SK-N-SH (cell line): ENCODE results near the gene UBE3C. TPM values are rescaled to one million over a fixed set of nuclear protein-coding genes. Genes with fewer than 3 reads are reported as not detected.

ENCODE experiments used
- CTCF ChIA-PET: fragments of 300-600, 350-600 bp; formaldehyde crosslinking; extraction: SDS; loops from one replicate; lab custom pipeline; 2021; lab: Yijun Ruan, JAX
- POLR2A ChIA-PET: fragments of 350-600 bp; sonication (Branson Sonifier 250); formaldehyde crosslinking; extraction: SDS; loops from one replicate; lab custom pipeline; 2020; ENCODE audit warnings: antibody characterized with exemption, inconsistent platforms; lab: Yijun Ruan, JAX
- DNase-seq: peaks from one replicate; pipeline ENCODE4 v3.0.0; 2012
- H2AFZ ChIP-seq: fragments of 200-600 bp; sonication (generic); 2 replicates; pipeline ENCODE4 v1.8.1; 2016; ENCODE audit warnings: antibody characterized with exemption, mild to moderate bottlenecking, low read depth
- H3F3A ChIP-seq: fragments of 200-600 bp; sonication (generic); replicated peaks from 2 replicates; pipeline ENCODE3; 2016; ENCODE audit warnings: antibody characterized with exemption, mild to moderate bottlenecking; ENCODE audit not compliant: insufficient read depth
- H3K27ac ChIP-seq, 2 experiments: fragments of 200-500 bp in 1 of 2; fragments of 200-600 bp in 1 of 2; sonication (Bioruptor generic) in 1 of 2; sonication (generic), shearing (Covaris generic) in 1 of 2; 2 replicates each; pipeline versions ENCODE4 v1.5.1 to v1.6.1; 2014 to 2016; ENCODE audit warnings: low read depth in 2 of 2, inconsistent platforms in 1 of 2, low read length in 1 of 2, mild to moderate bottlenecking in 1 of 2, mixed read lengths in 1 of 2
- H3K27me3 ChIP-seq: fragments of 200-600 bp; sonication (generic), shearing (Covaris generic); 2 replicates; pipeline ENCODE4 v1.6.1; 2016; ENCODE audit warnings: mixed run types; ENCODE audit not compliant: insufficient read depth
- H3K36me3 ChIP-seq, 2 experiments: fragments of 200-500 bp in 1 of 2; fragments of 200-600 bp in 1 of 2; sonication (Bioruptor generic) in 1 of 2; sonication (generic) in 1 of 2; replicated peaks in 1 of 2; 2 replicates each; pipeline versions ENCODE3 to v1.5.1; 2014 to 2016; ENCODE audit warnings: low read length in 1 of 2, mild to moderate bottlenecking in 1 of 2; ENCODE audit not compliant: insufficient read depth in 2 of 2, control insufficient read depth in 1 of 2
- H3K4me1 ChIP-seq, 2 experiments: fragments of 200-500 bp in 1 of 2; fragments of 200-600 bp in 1 of 2; sonication (Bioruptor generic) in 1 of 2; sonication (generic), shearing (Covaris generic) in 1 of 2; 2 replicates each; pipeline versions ENCODE4 v1.5.1 to v1.6.1; 2014 to 2016; ENCODE audit warnings: low read depth in 1 of 2, low read length in 1 of 2, mixed run types in 1 of 2; ENCODE audit not compliant: insufficient read depth in 2 of 2, control insufficient read depth in 1 of 2
- H3K4me2 ChIP-seq: fragments of 200-600 bp; sonication (generic), shearing (Covaris generic); 2 replicates; pipeline ENCODE4 v1.6.1; 2017; ENCODE audit warnings: mixed run types
- H3K4me3 ChIP-seq, 2 experiments: fragments of 200-500 bp in 1 of 2; fragments of 200-600 bp in 1 of 2; sonication (Bioruptor generic) in 1 of 2; sonication (generic), shearing (Covaris generic) in 1 of 2; 2 replicates each; pipeline versions ENCODE4 v1.5.1 to v1.8.1; 2014 to 2016; ENCODE audit warnings: low read depth in 2 of 2, inconsistent platforms in 1 of 2, low read length in 1 of 2, mild to moderate bottlenecking in 1 of 2, mixed read lengths in 1 of 2, moderate library complexity in 1 of 2
- H3K79me2 ChIP-seq: fragments of 200-600 bp; sonication (generic); 2 replicates; pipeline ENCODE4 v1.8.1; 2017; ENCODE audit warnings: mild to moderate bottlenecking; ENCODE audit not compliant: insufficient read depth
- H3K9ac ChIP-seq: fragments of 200-600 bp; sonication (generic); 2 replicates; pipeline ENCODE4 v1.6.1; 2017; ENCODE audit warnings: mixed run types
- H3K9me2 ChIP-seq: fragments of 200-600 bp; sonication (generic); 2 replicates; pipeline ENCODE4 v1.6.1; 2017; ENCODE audit warnings: mixed run types
- H3K9me3 ChIP-seq: fragments of 200-600 bp; sonication (generic); 2 replicates; pipeline ENCODE4 v1.6.1; 2017; ENCODE audit warnings: mixed run types, mild to moderate bottlenecking, moderate library complexity
- H4K20me1 ChIP-seq: fragments of 200-600 bp; sonication (generic); 2 replicates; pipeline ENCODE4 v1.6.1; 2017; ENCODE audit warnings: mild to moderate bottlenecking, mixed run types; ENCODE audit not compliant: insufficient read depth
- CTCF ChIP-seq: fragments of 200-600 bp; sonication (generic); IDR thresholded peaks from 2 replicates; pipeline ENCODE4 v1.6.1; 2017; ENCODE audit warnings: antibody characterized with exemption, mild to moderate bottlenecking, moderate library complexity
- EZH2phosphoT487 ChIP-seq: fragments of 200-600 bp; sonication (generic); IDR thresholded peaks from 2 replicates; pipeline ENCODE4 v1.6.1; 2017; ENCODE audit warnings: low read depth, mixed run types, mild to moderate bottlenecking, antibody characterized with exemption, moderate library complexity, borderline replicate concordance
- IRF3 ChIP-seq: fragments of 150-350 bp; IDR thresholded peaks from 2 replicates; pipeline ENCODE4 v1.6.1; 2016; ENCODE audit warnings: mild to moderate bottlenecking, low read depth, low read length
- JUND ChIP-seq: IDR thresholded peaks from 2 replicates; pipeline ENCODE4 v1.4.0; 2012
- NRF1 ChIP-seq: IDR thresholded peaks from 2 replicates; pipeline ENCODE4 v1.6.1; 2012; ENCODE audit warnings: low read depth, mild to moderate bottlenecking, low read length
- RAD21 ChIP-seq: IDR thresholded peaks from 2 replicates; pipeline ENCODE4 v1.6.1; 2012; ENCODE audit warnings: mild to moderate bottlenecking, low read length
- RCOR1 ChIP-seq: fragments of 150-350 bp; IDR thresholded peaks from 2 replicates; pipeline ENCODE4 v1.6.1; 2017; ENCODE audit warnings: antibody characterized with exemption, low read length
- RFX5 ChIP-seq: IDR thresholded peaks from 2 replicates; pipeline ENCODE4 v1.6.1; 2012; ENCODE audit warnings: mild to moderate bottlenecking, improper control_type of control experiment, low read length
- SMC3 ChIP-seq: IDR thresholded peaks from 2 replicates; pipeline ENCODE4 v1.6.1; 2012; ENCODE audit warnings: low read depth, low read length, improper control_type of control experiment
- polyA plus RNA-seq, 3 experiments: library from polyadenylated mRNA; depleted of rRNA; stranded (reverse); fragments of >200 nt; gene quantifications; 2 replicates each; pipeline ENCODE4 v1.2.3, GENCODE V29; 2012

UBE3C gene
- polyA plus RNA-seq, 1 of the 3 experiments (the other 2 are of a cell fraction), result 48.4 TPM

GRCh38 chr7:157153260-157153659 lies 14.5 kb downstream of the UBE3C start (continued):
- TF ChIP-seq CTCF, result no peak
- TF ChIP-seq RAD21, result no peak
- no peak for TF ChIP-seq SMC3
- no peak for TF ChIP-seq IRF3
- TF ChIP-seq RCOR1, result no peak

GRCh38 chr7:157155959-157156358 lies 17.2 kb downstream of the UBE3C start:
- no peak overlapping the region for H3K9ac ChIP-seq
- peaks cover 0 to 4% of the 10 kb centered on the region in 2 experiments for H3K36me3 ChIP-seq
- H3K27me3 ChIP-seq, result no peaks in the 10 kb centered on the region
- peaks cover 0 to 30% of the 10 kb centered on the region in 2 experiments; a peak in 2 of 4 replicates for H3K4me1 ChIP-seq
- H3K27ac ChIP-seq, result no peak overlapping the region
- CTCF ChIA-PET, result interaction anchor here (0.6 to 1.6 kb wide), 3 partner anchors 69 to 229 kb away, joined by 3 to 7 read pairs (median 4); no protein-coding TSS in a partner anchor
- no peaks in the 10 kb centered on the region for H3K9me3 ChIP-seq
- DNase-seq, result no peak
- H3K79me2 ChIP-seq, result peaks cover 100% of the 10 kb centered on the region
- H2AFZ ChIP-seq, result no peak overlapping the region
- H3K4me3 ChIP-seq, result no peak overlapping the region
- POLR2A ChIA-PET, result no interaction called here
- no peak for TF ChIP-seq RAD21
- TF ChIP-seq RFX5, result no peak
- no peak for TF ChIP-seq NRF1
- TF ChIP-seq IRF3, result no peak
- TF ChIP-seq EZH2phosphoT487, result no peak
- TF ChIP-seq JUND, result no peak
- no peak for TF ChIP-seq CTCF
- TF ChIP-seq, all 33 proteins: peak for 0
- H3F3A ChIP-seq, result peaks cover 7% of the 10 kb centered on the region
- H4K20me1 ChIP-seq, result peaks cover 99% of the 10 kb centered on the region
- H3K9me2 ChIP-seq, result no peaks in the 10 kb centered on the region
- no peak overlapping the region for H3K4me2 ChIP-seq
